ENCODE results near the gene RASGEF1B. TPM values are rescaled to one million over a fixed set of nuclear protein-coding genes. Genes with fewer than 3 reads are reported as not detected.

Gene RASGEF1B
- total RNA-seq, 4 donors from 2014 or later: 4.3 to 15.5 (median 10.2) TPM

DNA sequence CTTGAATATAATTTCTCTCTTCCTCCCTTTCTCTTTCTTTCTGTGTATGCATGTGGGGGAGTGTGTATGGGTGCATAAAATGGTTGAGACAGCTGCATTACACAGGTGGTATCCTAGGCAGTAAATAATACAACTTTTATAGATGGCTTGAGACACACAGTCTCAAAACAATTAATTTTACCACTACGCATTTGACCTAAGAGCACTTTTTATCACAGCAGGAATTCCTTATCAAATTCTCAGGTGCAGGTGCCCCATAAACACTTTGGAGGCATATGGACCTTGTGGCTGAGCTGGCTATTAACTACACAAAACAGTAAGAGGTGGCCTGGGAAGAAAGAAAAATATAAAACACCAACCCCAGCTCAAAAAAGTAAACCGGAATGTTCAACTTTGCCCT is 91.3 kb downstream of the RASGEF1B start:
- Histone ChIP-seq H3K27me3 (no peaks in the 10 kb centered on the region), H3K4me3 (replicated peaks in 1 of 3) (no peak overlapping the region), H3K36me3 (no peaks in the 10 kb centered on the region), H3K9me3 (no peaks in the 10 kb centered on the region), H3K27ac (no peak overlapping the region), H3K4me1 (no peaks in the 10 kb centered on the region)
- no peak for DNase-seq
- 83 to 95% methylated on average over 2 of the region's 2 CpGs for WGBS, 2 donors
- intact Hi-C loops (cut with DNase I): no loop called here
- TF ChIP-seq POLR2A (IDR thresholded peaks at IDR 0.05): no peak

DNA sequence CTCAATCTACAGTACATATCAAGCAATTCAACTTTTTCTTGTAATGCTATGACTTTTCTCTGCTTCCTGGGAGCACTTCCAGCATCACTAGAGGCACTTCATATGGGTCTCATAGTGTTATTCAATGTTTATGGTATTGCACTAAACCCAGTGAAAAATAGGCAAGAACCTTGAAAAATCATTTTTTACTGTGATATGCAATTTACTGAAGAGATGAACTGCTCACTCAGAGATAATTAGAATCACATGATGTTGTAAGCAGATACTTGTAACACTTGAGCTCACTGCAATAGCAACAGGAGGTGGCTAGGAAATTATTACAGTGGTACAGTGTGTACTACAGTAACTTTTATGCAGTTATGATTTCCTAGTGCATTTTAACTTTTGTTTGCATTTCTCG is 93.3 kb downstream of the RASGEF1B start:
- H3K9me3 ChIP-seq: no peaks in the 10 kb centered on the region
- no peaks in the 10 kb centered on the region for H3K4me1 ChIP-seq
- DNase-seq: no peak
- H3K4me3 ChIP-seq (replicated peaks in 1 of 3): no peak overlapping the region
- H3K27me3 ChIP-seq: no peaks in the 10 kb centered on the region
- TF ChIP-seq, protein P1, sequence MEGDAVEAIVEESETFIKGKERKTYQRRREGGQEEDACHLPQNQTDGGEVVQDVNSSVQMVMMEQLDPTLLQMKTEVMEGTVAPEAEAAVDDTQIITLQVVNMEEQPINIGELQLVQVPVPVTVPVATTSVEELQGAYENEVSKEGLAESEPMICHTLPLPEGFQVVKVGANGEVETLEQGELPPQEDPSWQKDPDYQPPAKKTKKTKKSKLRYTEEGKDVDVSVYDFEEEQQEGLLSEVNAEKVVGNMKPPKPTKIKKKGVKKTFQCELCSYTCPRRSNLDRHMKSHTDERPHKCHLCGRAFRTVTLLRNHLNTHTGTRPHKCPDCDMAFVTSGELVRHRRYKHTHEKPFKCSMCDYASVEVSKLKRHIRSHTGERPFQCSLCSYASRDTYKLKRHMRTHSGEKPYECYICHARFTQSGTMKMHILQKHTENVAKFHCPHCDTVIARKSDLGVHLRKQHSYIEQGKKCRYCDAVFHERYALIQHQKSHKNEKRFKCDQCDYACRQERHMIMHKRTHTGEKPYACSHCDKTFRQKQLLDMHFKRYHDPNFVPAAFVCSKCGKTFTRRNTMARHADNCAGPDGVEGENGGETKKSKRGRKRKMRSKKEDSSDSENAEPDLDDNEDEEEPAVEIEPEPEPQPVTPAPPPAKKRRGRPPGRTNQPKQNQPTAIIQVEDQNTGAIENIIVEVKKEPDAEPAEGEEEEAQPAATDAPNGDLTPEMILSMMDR (IDR thresholded peaks at IDR 0.05): no peak
- no peak for TF ChIP-seq POLR2A (IDR thresholded peaks at IDR 0.05)
- no peaks in the 10 kb centered on the region for H3K36me3 ChIP-seq
- no peak overlapping the region for H3K27ac ChIP-seq
- WGBS, 2 donors: 88 to 93% methylated on average over 1 of the region's 1 CpG
- intact Hi-C loops (cut with DNase I): no loop called here

DNA sequence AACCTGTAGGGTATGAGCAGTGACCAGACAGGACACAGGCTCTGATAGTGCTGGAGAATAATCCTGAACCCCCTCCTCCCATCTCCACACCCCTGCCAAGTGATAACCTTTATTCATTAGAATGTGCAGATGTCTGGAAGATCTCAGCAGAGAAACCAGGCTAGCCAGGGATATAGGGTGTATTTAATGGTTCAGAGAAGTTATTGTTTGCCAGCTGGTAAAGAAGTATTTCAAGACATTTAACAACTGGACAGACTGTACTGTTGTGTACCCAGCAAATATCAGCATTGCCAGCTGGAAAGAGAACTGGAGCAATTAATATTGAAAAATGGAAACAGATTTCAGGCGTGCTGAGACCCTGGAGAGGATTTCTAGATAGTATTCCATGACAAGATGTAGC is 94.5 kb downstream of the RASGEF1B start:
- Histone ChIP-seq H3K27ac (no peak overlapping the region), H3K4me1 (no peaks in the 10 kb centered on the region), H3K27me3 (no peaks in the 10 kb centered on the region), H3K4me3 (replicated peaks in 1 of 3) (no peak overlapping the region), H3K9me3 (no peaks in the 10 kb centered on the region), H3K36me3 (no peaks in the 10 kb centered on the region)
- intact Hi-C loops (cut with DNase I): no loop called here
- 76 to 77% methylated on average over 1 of the region's 1 CpG for WGBS, 2 donors
- TF ChIP-seq, protein P1 (IDR thresholded peaks at IDR 0.05): no peak
- no peak for TF ChIP-seq POLR2A (IDR thresholded peaks at IDR 0.05)
- no peak for DNase-seq

DNA sequence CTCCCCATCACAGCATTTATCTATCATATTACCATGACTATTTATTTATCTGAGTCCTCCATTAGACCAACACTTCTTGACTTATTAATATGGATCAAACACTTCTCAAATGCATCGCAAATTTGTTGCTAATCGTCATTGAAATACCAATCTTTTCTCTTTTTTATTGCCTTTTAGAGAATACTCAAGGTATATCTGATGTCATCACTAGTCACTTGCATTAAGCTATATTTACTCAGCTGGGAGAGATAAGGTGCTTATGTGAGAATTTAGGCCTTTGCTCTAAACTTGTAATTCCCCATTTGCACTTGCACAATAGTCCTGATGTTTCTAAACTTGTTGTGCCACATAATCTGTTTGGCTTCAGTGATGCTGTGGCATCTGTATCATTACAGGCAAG is 95.0 kb downstream of the RASGEF1B start:
- no peak for DNase-seq
- Histone ChIP-seq H3K27ac (no peak overlapping the region), H3K9me3 (no peaks in the 10 kb centered on the region), H3K4me3 (replicated peaks in 1 of 3) (no peak overlapping the region), H3K4me1 (no peaks in the 10 kb centered on the region), H3K27me3 (no peaks in the 10 kb centered on the region), H3K36me3 (no peaks in the 10 kb centered on the region)
- intact Hi-C loops (cut with DNase I): no loop called here
- WGBS, 2 donors: 88 to 92% methylated on average over 2 of the region's 2 CpGs
- no peak for TF ChIP-seq POLR2A (IDR thresholded peaks at IDR 0.05)
- TF ChIP-seq, protein P1 (IDR thresholded peaks at IDR 0.05): no peak

All from thyroid gland (tissue), 4 donors.